A549 (cell line): Measurements from ENCODE around the gene POLR2E. TPM values are rescaled to one million over a fixed set of nuclear protein-coding genes. Genes with fewer than 3 reads are reported as not detected.

Experiments used
- ATAC-seq, 2 experiments: fragments of 200-7000 bp in 1 of 2; fragments of >200 bp in 1 of 2; cut with Nextera tagmentation in 1 of 2; cut with Tn5 transposase in 1 of 2; 3 replicates each; pipeline versions ENCODE4 v1.8.0 to v1.9.1; 2018 to 2020; ENCODE audit warnings: mild to moderate bottlenecking in 1 of 2, moderate library complexity in 1 of 2
- CTCF ChIA-PET: fragments of 300-600 bp; sonication (Branson Sonifier 250); formaldehyde crosslinking; extraction: SDS; loops from one replicate; lab custom pipeline; 2021; ENCODE audit warnings: antibody characterized with exemption, inconsistent platforms; lab: Yijun Ruan, JAX
- POLR2A ChIA-PET: fragments of 350-600 bp; formaldehyde crosslinking; extraction: SDS; loops from one replicate; lab custom pipeline; 2021; ENCODE audit warnings: antibody characterized with exemption, inconsistent platforms; lab: Yijun Ruan, JAX
- DNase-seq, 2 experiments: peaks; one replicate each; pipeline versions ENCODE4 v3.0.0 to v3.0.0-alpha.2; 2011 to 2016; ENCODE audit warnings: low read depth in 1 of 2, low spot score in 1 of 2
- FAIRE-seq: peaks from 2 replicates; lab custom pipeline; 2011; peaks lifted over from hg19 to GRCh38; lab: Jason Lieb, UNC
- H3K27ac ChIP-seq, 2 experiments: fragments of >200 bp; sonication (Bioruptor Twin); formaldehyde crosslinking; 3 replicates each; pipeline ENCODE4 v1.5.1; 2016 to 2017
- H3K4me1 ChIP-seq: fragments of >200 bp; sonication (Bioruptor Twin); formaldehyde crosslinking; 3 replicates; pipeline ENCODE4 v1.6.1; 2016
- H3K4me2 ChIP-seq: fragments of >200 bp; sonication (Bioruptor Twin); formaldehyde crosslinking; 3 replicates; pipeline ENCODE4 v1.6.1; 2016
- H3K4me3 ChIP-seq: fragments of >200 bp; sonication (Bioruptor Twin); formaldehyde crosslinking; 3 replicates; pipeline ENCODE4 v1.5.1; 2016
- H3K9me3 ChIP-seq: fragments of >200 bp; sonication (Bioruptor Twin); formaldehyde crosslinking; 3 replicates; pipeline ENCODE4 v1.6.1; 2016
- CBX2 ChIP-seq: fragments of 200-600 bp; sonication (generic); IDR thresholded peaks from 2 replicates; pipeline ENCODE4 v1.6.1; 2016; ENCODE audit warnings: low read depth, mild to moderate bottlenecking, borderline replicate concordance
- CEBPB ChIP-seq, 2 experiments: fragments of >200 bp in 1 of 2; sonication (Bioruptor Twin) in 1 of 2; formaldehyde crosslinking in 1 of 2; IDR thresholded peaks; 2 replicates each; pipeline ENCODE4 v1.6.1; 2012 to 2016
- CHD2 ChIP-seq: fragments of 150-350 bp; IDR thresholded peaks from 2 replicates; pipeline ENCODE4 v1.6.1; 2014; ENCODE audit warnings: low read length; ENCODE audit not compliant: partially characterized antibody
- CHD4 ChIP-seq: fragments of 200-600 bp; sonication (generic); IDR thresholded peaks from 2 replicates; pipeline ENCODE4 v1.6.1; 2016; ENCODE audit warnings: antibody characterized with exemption, mild to moderate bottlenecking, borderline replicate concordance
- EHF ChIP-seq: fragments of 250-450 bp; sonication (Bioruptor Pico); IDR thresholded peaks from 2 replicates; pipeline ENCODE4 v1.5.0; 2020; ENCODE audit warnings: mild to moderate bottlenecking
- ESRRA ChIP-seq: fragments of 150-350 bp; IDR thresholded peaks from 2 replicates; pipeline ENCODE4 v1.6.1; 2014; ENCODE audit warnings: mild to moderate bottlenecking, low read length, borderline replicate concordance
- FOSB ChIP-seq: fragments of 250-450 bp; sonication (Bioruptor Pico); IDR thresholded peaks from 2 replicates; pipeline ENCODE4 v1.5.0; 2020; ENCODE audit warnings: mild to moderate bottlenecking, moderate library complexity
- FOXS1 ChIP-seq: fragments of 250-450 bp; sonication (Bioruptor Pico); IDR thresholded peaks from 2 replicates; pipeline ENCODE4 v1.5.0; 2020; ENCODE audit warnings: mild to moderate bottlenecking, moderate library complexity
- HOXA7 ChIP-seq: fragments of 250-450 bp; sonication (Bioruptor Pico); IDR thresholded peaks from 2 replicates; pipeline ENCODE4 v1.5.0; 2020; ENCODE audit warnings: mild to moderate bottlenecking, moderate library complexity
- HOXB5 ChIP-seq: fragments of 250-450 bp; sonication (Bioruptor Pico); IDR thresholded peaks from 2 replicates; pipeline ENCODE4 v1.5.0; 2020; ENCODE audit warnings: mild to moderate bottlenecking, moderate library complexity
- JUN ChIP-seq, 2 experiments: fragments of >200 bp; sonication (Bioruptor Twin); formaldehyde crosslinking; IDR thresholded peaks; 2 replicates in 1 of 2; 3 replicates in 1 of 2; pipeline ENCODE4 v1.6.1; 2016 to 2017
- KDM1A ChIP-seq: fragments of 200-600 bp; sonication (generic); IDR thresholded peaks from 2 replicates; pipeline ENCODE4 v1.6.1; 2016; ENCODE audit warnings: low read depth, mild to moderate bottlenecking
- MAZ ChIP-seq: fragments of 150-350 bp; IDR thresholded peaks from 2 replicates; pipeline ENCODE4 v1.6.1; 2014; ENCODE audit warnings: antibody characterized with exemption, low read depth, low read length, borderline replicate concordance
- MYC ChIP-seq: IDR thresholded peaks from 2 replicates; pipeline ENCODE4 v1.6.1; 2012; ENCODE audit warnings: mild to moderate bottlenecking, inconsistent platforms, low read length, improper control_type of control experiment, borderline replicate concordance
- NFE2L2 ChIP-seq: fragments of 150-350 bp; conservative IDR thresholded peaks from 2 replicates; pipeline ENCODE4 v1.6.1; 2014; ENCODE audit warnings: low read length
- NPAS2 ChIP-seq: fragments of 250-450 bp; sonication (Bioruptor Pico); IDR thresholded peaks from 2 replicates; pipeline ENCODE4 v1.8.0; 2022; ENCODE audit warnings: mild to moderate bottlenecking, moderate library complexity, borderline replicate concordance
- NR3C1 ChIP-seq: fragments of >200 bp; sonication (Bioruptor Twin); formaldehyde crosslinking; IDR thresholded peaks from 3 replicates; pipeline ENCODE4 v1.6.1; 2017
- POLR2A ChIP-seq: IDR thresholded peaks from 2 replicates; pipeline ENCODE4 v1.6.1; 2012; ENCODE audit warnings: mild to moderate bottlenecking, low read length
- RCOR1 ChIP-seq: fragments of 150-350 bp; IDR thresholded peaks from 2 replicates; pipeline ENCODE4 v1.6.1; 2014; ENCODE audit warnings: antibody characterized with exemption, low read length, low read depth
- RNF2 ChIP-seq: fragments of 200-600 bp; sonication (generic); IDR thresholded peaks from 2 replicates; pipeline ENCODE4 v1.6.1; 2016; ENCODE audit warnings: low read depth, mild to moderate bottlenecking, antibody characterized with exemption, moderate library complexity, borderline replicate concordance
- SMC3 ChIP-seq: fragments of >200 bp; sonication (Bioruptor Twin); formaldehyde crosslinking; IDR thresholded peaks from 3 replicates; pipeline ENCODE4 v1.6.1; 2018; ENCODE audit warnings: inconsistent platforms
- TP53 ChIP-seq: fragments of 250-450 bp; sonication (Bioruptor Pico); IDR thresholded peaks from 2 replicates; pipeline ENCODE4 v1.5.0; 2021; ENCODE audit warnings: mild to moderate bottlenecking, moderate library complexity
- WGBS: methylation state at CpG from one replicate; pipeline ENCODE4 v1.1.6; 2017; ENCODE audit errors: missing lambda C conversion rate; 5-methylcytosine and 5-hydroxymethylcytosine counted together
- polyA plus RNA-seq, 4 experiments: library from polyadenylated mRNA; depleted of rRNA in 3 of 4; stranded (reverse); fragments of >200 nt; fragmentation: RNase III in 1 of 4; extraction: RNeasy Plus Mini Kit Qiagen cat#74134 plus additional on column Dnase treatment in 1 of 4; gene quantifications; 2 replicates in 3 of 4; 3 replicates in 1 of 4; pipeline ENCODE4 v1.2.3, GENCODE V29; 2011 to 2017
- TF ChIP-seq, protein P1 (sequence below): fragments of >200 bp; sonication (Bioruptor Twin); formaldehyde crosslinking; IDR thresholded peaks from 2 replicates; pipeline ENCODE4 v1.6.1; 2016
- TF ChIP-seq, protein P2 (sequence below): IDR thresholded peaks from 2 replicates; pipeline ENCODE4 v1.6.1; 2012
- TF ChIP-seq, protein P3 (sequence below): fragments of 450-650 bp; IDR thresholded peaks from 2 replicates; pipeline ENCODE4 v1.6.1; 2014; ENCODE audit warnings: antibody characterized with exemption
- TF ChIP-seq, protein P4 (sequence below): fragments of 250-450 bp; sonication (Bioruptor Pico); IDR thresholded peaks from 2 replicates; pipeline ENCODE4 v1.5.0; 2020; ENCODE audit warnings: low read depth, mild to moderate bottlenecking, moderate library complexity

POLR2E gene
- polyA plus RNA-seq, 2 of the 4 experiments (the other 2 are of a cell fraction), result 99.6 to 172 TPM

DNA sequence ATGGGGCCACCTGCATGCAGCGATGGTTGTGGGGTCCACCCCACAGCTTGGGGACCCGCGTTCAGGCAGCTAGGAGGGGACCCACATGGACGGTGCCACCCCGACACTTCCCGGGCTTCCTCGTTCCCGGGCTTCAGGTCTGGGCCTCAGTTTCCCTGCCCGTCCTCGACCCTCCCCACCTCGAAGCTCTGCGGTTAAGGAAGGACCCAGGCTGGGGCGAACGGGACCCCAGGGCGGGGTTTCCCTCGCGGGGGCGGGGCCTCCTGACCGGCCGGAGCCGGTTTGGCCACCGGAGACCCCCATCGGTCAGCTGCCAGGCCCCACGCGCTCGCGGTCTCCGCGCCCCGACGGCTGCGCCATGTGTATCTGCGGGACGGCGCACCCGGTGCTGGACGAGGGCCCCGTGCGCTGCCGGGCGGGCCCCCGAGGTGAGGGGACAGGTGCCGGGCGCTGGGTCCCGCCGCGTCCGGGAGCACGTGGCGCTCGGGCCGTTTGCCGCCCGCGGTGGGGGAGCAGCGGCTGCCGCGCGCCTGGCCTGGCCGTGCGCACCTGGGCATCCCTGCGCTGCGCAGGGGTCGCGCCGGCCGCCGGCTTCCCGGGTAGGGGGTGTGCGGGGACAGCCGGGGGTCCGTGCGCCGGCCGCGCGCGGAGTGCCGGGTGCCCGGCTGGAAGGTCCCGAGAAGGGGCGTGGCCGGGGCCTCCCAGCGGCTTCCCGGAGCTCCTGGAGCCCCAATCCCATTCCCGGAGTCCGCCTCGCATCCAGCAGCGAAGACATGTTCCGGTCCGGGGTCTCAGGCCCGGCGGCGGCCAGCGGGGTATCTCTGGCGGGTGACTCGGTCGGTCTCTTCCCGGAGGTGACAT is 24.0 kb downstream of the POLR2E start:
- CTCF ChIA-PET, result interaction anchor here (0.8 to 2.7 kb wide), 7 partner anchors 14 to 168 kb away, joined by 3 to 13 read pairs (median 3); no protein-coding TSS in a partner anchor
- Histone ChIP-seq H3K4me1 (peaks cover 28% of the 10 kb centered on the region), H3K27ac (no peak overlapping the region), H3K9me3 (no peaks in the 10 kb centered on the region), H3K4me2 (no peak overlapping the region), H3K4me3 (no peak overlapping the region)
- no peak for FAIRE-seq
- POLR2A ChIA-PET, result no interaction called here
- 91% methylated on average over 12 of the region's 99 CpGs for WGBS
- DNase-seq, result no peak
- ATAC-seq, result no peak
- TF ChIP-seq EHF (CRISPR knock-in tag) (no peak), POLR2A (no peak), FOXS1 (CRISPR knock-in tag) (no peak), MYC (no peak), MAZ (no peak), CHD4 (no peak)
- TF ChIP-seq, protein P1, sequence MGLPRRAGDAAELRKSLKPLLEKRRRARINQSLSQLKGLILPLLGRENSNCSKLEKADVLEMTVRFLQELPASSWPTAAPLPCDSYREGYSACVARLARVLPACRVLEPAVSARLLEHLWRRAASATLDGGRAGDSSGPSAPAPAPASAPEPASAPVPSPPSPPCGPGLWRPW, result no peak

DNA sequence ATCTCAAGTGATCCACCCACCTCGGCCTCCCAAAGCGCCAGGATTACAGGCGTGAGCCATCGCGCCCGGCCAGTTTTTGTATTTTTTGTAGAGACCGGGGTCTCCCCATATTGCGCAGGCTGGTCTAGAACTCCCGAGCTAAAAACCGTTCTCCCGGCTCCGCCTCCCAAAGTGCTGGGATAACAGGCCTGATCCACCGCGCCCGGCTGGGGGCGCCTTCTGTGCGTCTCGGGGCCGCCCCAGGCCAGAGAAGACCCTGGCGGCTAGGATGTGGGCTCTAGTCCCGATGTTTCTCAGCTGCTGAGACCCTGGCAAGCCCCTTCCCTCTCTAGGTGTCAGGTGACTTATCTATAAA is 24.6 kb downstream of the POLR2E start:
- peaks cover 31% of the 10 kb centered on the region for H3K4me1 ChIP-seq
- ATAC-seq, result no peak
- FAIRE-seq, result no peak
- ChIA-PET CTCF (interaction anchor here (0.9 to 2.7 kb wide), 4 partner anchors 10 to 137 kb away, joined by 3 to 13 read pairs (median 4); no protein-coding TSS in a partner anchor), POLR2A (no interaction called here)
- 92% methylated on average over 19 of the region's 21 CpGs for WGBS
- H3K4me3 ChIP-seq, result no peak overlapping the region
- no peak for TF ChIP-seq NFE2L2
- TF ChIP-seq HOXA7 (CRISPR knock-in tag), result no peak
- TF ChIP-seq, protein P2, sequence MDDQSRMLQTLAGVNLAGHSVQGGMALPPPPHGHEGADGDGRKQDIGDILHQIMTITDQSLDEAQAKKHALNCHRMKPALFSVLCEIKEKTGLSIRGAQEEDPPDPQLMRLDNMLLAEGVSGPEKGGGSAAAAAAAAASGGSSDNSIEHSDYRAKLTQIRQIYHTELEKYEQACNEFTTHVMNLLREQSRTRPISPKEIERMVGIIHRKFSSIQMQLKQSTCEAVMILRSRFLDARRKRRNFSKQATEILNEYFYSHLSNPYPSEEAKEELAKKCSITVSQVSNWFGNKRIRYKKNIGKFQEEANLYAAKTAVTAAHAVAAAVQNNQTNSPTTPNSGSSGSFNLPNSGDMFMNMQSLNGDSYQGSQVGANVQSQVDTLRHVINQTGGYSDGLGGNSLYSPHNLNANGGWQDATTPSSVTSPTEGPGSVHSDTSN, result no peak
- TF ChIP-seq, protein P3, sequence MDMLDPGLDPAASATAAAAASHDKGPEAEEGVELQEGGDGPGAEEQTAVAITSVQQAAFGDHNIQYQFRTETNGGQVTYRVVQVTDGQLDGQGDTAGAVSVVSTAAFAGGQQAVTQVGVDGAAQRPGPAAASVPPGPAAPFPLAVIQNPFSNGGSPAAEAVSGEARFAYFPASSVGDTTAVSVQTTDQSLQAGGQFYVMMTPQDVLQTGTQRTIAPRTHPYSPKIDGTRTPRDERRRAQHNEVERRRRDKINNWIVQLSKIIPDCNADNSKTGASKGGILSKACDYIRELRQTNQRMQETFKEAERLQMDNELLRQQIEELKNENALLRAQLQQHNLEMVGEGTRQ, result no peak
- TF ChIP-seq FOSB, result no peak
- no peak for TF ChIP-seq CHD2
- TF ChIP-seq, protein P4, sequence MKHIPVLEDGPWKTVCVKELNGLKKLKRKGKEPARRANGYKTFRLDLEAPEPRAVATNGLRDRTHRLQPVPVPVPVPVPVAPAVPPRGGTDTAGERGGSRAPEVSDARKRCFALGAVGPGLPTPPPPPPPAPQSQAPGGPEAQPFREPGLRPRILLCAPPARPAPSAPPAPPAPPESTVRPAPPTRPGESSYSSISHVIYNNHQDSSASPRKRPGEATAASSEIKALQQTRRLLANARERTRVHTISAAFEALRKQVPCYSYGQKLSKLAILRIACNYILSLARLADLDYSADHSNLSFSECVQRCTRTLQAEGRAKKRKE (CRISPR knock-in tag), result no peak
- TF ChIP-seq JUN (IDR thresholded peaks at IDR 0.05), result no peak
- TF ChIP-seq SMC3, result no peak
- no peak for TF ChIP-seq NR3C1
- no peak for TF ChIP-seq RNF2
- no peak for TF ChIP-seq RCOR1
- no peak for TF ChIP-seq ESRRA
- no peak for TF ChIP-seq KDM1A
- no peak for TF ChIP-seq CEBPB (IDR thresholded peaks at IDR 0.05)
- TF ChIP-seq HOXB5 (CRISPR knock-in tag), result no peak
- TF ChIP-seq CBX2, result no peak
- no peak for TF ChIP-seq NPAS2 (CRISPR knock-in tag)
- no peak for TF ChIP-seq TP53 (CRISPR knock-in tag)
- no peak for TF ChIP-seq MAZ
- no peak overlapping the region for H3K4me2 ChIP-seq
- no peak overlapping the region for H3K27ac ChIP-seq
- no peaks in the 10 kb centered on the region for H3K9me3 ChIP-seq
- no peak for DNase-seq
